Activated T-cell treated with anti-CD3 and anti-CD28 coated beads, Interleukin-2, amount 50 U/mL, for 4 hours (primary cell): ENCODE measurements around the gene PGBD1. TPM values are rescaled to one million over a fixed set of nuclear protein-coding genes. Genes with fewer than 3 reads are reported as not detected.

Experiments used
- total RNA-seq, 3 donors: library from RNA; stranded (reverse); gene quantifications; one replicate each; pipeline ENCODE4 v1.2.1, GENCODE V29; 2021

Gene PGBD1
- total RNA-seq, 3 donors from 2014 or later: 1.7 to 2.7 (median 2.3) TPM

Other genes starting within 250 kb of the PGBD1 start
- gene ZNF165, start 201.0 kb upstream of the PGBD1 start, total RNA-seq: 1 to 10 TPM; 2.0 to 2.1 (median 2.0) TPM
- 1 to 10 TPM; 3.8 to 4.7 (median 3.9) TPM for gene ZSCAN16, start 157.0 kb upstream of the PGBD1 start, total RNA-seq
- gene ZKSCAN8, start 139.7 kb upstream of the PGBD1 start, total RNA-seq: 10 to 100 TPM; 10.0 to 12.4 (median 11.4) TPM
- gene ZSCAN9, start 56.3 kb upstream of the PGBD1 start, total RNA-seq: 1 to 10 TPM; 2.0 to 3.4 (median 2.3) TPM
- gene ZKSCAN4, start 29.3 kb upstream of the PGBD1 start, total RNA-seq: 1 to 10 TPM; 3.4 to 4.2 (median 3.8) TPM
- under 1 TPM; 0.16 to 0.35 (median 0.32) TPM for gene NKAPL, start 22.3 kb upstream of the PGBD1 start, total RNA-seq
- 1 to 10 TPM; 5.5 to 6.7 (median 6.5) TPM for gene ZSCAN26, start 14.4 kb upstream of the PGBD1 start, total RNA-seq
- gene ZSCAN31, start 54.6 kb downstream of the PGBD1 start, total RNA-seq: 1 to 10 TPM in 1 of 3 donors, under 1 TPM in 2; 0.76 to 1.5 (median 0.83) TPM
- gene ZKSCAN3, start 68.4 kb downstream of the PGBD1 start, total RNA-seq: 1 to 10 TPM; 1.9 to 2.4 (median 2.3) TPM
- gene ZSCAN12, start 118.2 kb downstream of the PGBD1 start, total RNA-seq: 1 to 10 TPM; 2.7 to 2.8 (median 2.7) TPM
- under 1 TPM; 0.46 to 0.76 (median 0.69) TPM for gene ZSCAN23, start 161.9 kb downstream of the PGBD1 start, total RNA-seq
- not detected for gene GPX6, start 234.2 kb downstream of the PGBD1 start, total RNA-seq
- gene GPX5, start 244.3 kb downstream of the PGBD1 start, total RNA-seq: not detected